Lower lobe of right lung (tissue), 2 donors: ENCODE data around the gene FSTL3. TPM values are rescaled to one million over a fixed set of nuclear protein-coding genes. Genes with fewer than 3 reads are reported as not detected.
A peak's percentile ranks its signal among the peaks of the same experiment; 100 is the strongest.
"Not testable (repeated sequence)": the region's sequence is repeated elsewhere in the genome, so short reads cannot be mapped to it uniquely, and the experiment has no call there.

ENCODE experiments used
- ATAC-seq, 2 donors: fragments of 200-7000 bp; cut with Tn5 transposase; one replicate each; pipeline ENCODE4 v1.9.1; 2020 to 2022; ENCODE audit warnings: mild to moderate bottlenecking in 2 of 2, moderate library complexity in 2 of 2
- DNase-seq: peaks from one replicate; pipeline ENCODE4 v3.0.0-alpha.2; 2020
- H3K27ac ChIP-seq: fragments of 200-600 bp; one replicate; pipeline ENCODE4 v1.8.0; 2022
- H3K27me3 ChIP-seq: fragments of 200-600 bp; one replicate; pipeline ENCODE4 v1.8.0; 2022; ENCODE audit warnings: low read depth
- H3K36me3 ChIP-seq: fragments of 200-600 bp; one replicate; pipeline ENCODE4 v1.8.0; 2022; ENCODE audit warnings: mild to moderate bottlenecking
- H3K4me1 ChIP-seq: fragments of 200-600 bp; one replicate; pipeline ENCODE4 v1.8.0; 2022
- H3K4me3 ChIP-seq: fragments of 200-600 bp; one replicate; pipeline ENCODE4 v1.8.0; 2022; ENCODE audit warnings: mild to moderate bottlenecking
- H3K9me3 ChIP-seq: fragments of 200-600 bp; one replicate; pipeline ENCODE4 v1.8.0; 2022
- CTCF ChIP-seq: fragments of 200-600 bp; IDR thresholded peaks from one replicate; pipeline ENCODE4 v1.8.0; 2022; ENCODE audit warnings: antibody characterized with exemption, mild to moderate bottlenecking
- intact Hi-C: fragments of 100-400 bp; cut with DNase I; formaldehyde crosslinking; loops from one replicate; pipeline ENCODE4 v1.11.0; 2022
- total RNA-seq: library from RNA; stranded (reverse); fragmentation: NEBNext Ultra II Directional; extraction: Animal tissue kit (Norgen Biotek cat#: 25700); gene quantifications from one replicate; pipeline ENCODE4 v1.2.1, GENCODE V29; 2021
- donor health status: DM: no; HTN: yes; CAD: no; lungs with severe emphysema.

Gene FSTL3
- total RNA-seq, 1 donor from 2014 or later: 48.0 TPM

GRCh38 chr19:723714-724113 lies 47.5 kb downstream of the FSTL3 start:
- intact Hi-C loops: no loop called here
- Histone ChIP-seq H3K4me1 (peaks cover 23% of the 10 kb centered on the region), H3K36me3 (peaks cover 7% of the 10 kb centered on the region), H3K4me3 (no peak overlapping the region), H3K27me3 (peaks cover 22% of the 10 kb centered on the region), H3K27ac (no peak overlapping the region), H3K9me3 (no peaks in the 10 kb centered on the region)
- DNase-seq (no peak), ATAC-seq (no peak)
- no peak for TF ChIP-seq CTCF

GRCh38 chr19:725461-726089 lies 49.4 kb downstream of the FSTL3 start:
- no peak for DNase-seq

GRCh38 chr19:726993-727956 lies 51.1 kb downstream of the FSTL3 start:
- intact Hi-C loops: no loop called here
- Histone ChIP-seq H3K27me3 (peaks cover 5% of the 10 kb centered on the region), H3K27ac (peak overlapping the region; percentile 82), H3K4me1 (peaks cover 19% of the 10 kb centered on the region), H3K36me3 (peaks cover 7% of the 10 kb centered on the region), H3K9me3 (no peaks in the 10 kb centered on the region), H3K4me3 (no peak overlapping the region)
- no peak for TF ChIP-seq CTCF
- ATAC-seq (peak; percentile 4 to 21), DNase-seq (no peak)

More at GRCh38 chr19:725461-726089, 49.4 kb downstream of the FSTL3 start:
- no peak overlapping the region for H3K27ac ChIP-seq
- no peak for TF ChIP-seq CTCF
- no peak for ATAC-seq
- intact Hi-C loops: no loop called here
- H3K36me3 ChIP-seq: peaks cover 7% of the 10 kb centered on the region
- H3K27me3 ChIP-seq: peaks cover 12% of the 10 kb centered on the region
- H3K4me3 ChIP-seq: no peak overlapping the region
- peaks cover 19% of the 10 kb centered on the region for H3K4me1 ChIP-seq
- no peaks in the 10 kb centered on the region for H3K9me3 ChIP-seq

- Histone ChIP-seq H3K4me3 (no peak overlapping the region), H3K27ac (peak overlapping the region; percentile 82), H3K4me1 (peaks cover 11% of the 10 kb centered on the region), H3K36me3 (peaks cover 7% of the 10 kb centered on the region), H3K9me3 (no peaks in the 10 kb centered on the region), H3K27me3 (peaks cover 5% of the 10 kb centered on the region)
- ATAC-seq (peak; percentile 72 to 76), DNase-seq (peak; percentile 67)
- TF ChIP-seq CTCF: no peak
- intact Hi-C loops: no loop called here
Observed at GRCh38 chr19:728011-728410, 51.8 kb downstream of the FSTL3 start.

GRCh38 chr19:729564-729963 lies 53.4 kb downstream of the FSTL3 start:
- ATAC-seq, H3K27ac ChIP-seq, H3K27me3 ChIP-seq, DNase-seq, intact Hi-C loops, H3K4me1 ChIP-seq, H3K9me3 ChIP-seq, H3K36me3 ChIP-seq, H3K4me3 ChIP-seq: not testable (repeated sequence)
